Measurements from ENCODE around the gene SLC5A2.
"Not testable (repeated sequence)": the region's sequence is repeated elsewhere in the genome, so short reads cannot be mapped to it uniquely, and the experiment has no call there.

SLC5A2 gene

DNA sequence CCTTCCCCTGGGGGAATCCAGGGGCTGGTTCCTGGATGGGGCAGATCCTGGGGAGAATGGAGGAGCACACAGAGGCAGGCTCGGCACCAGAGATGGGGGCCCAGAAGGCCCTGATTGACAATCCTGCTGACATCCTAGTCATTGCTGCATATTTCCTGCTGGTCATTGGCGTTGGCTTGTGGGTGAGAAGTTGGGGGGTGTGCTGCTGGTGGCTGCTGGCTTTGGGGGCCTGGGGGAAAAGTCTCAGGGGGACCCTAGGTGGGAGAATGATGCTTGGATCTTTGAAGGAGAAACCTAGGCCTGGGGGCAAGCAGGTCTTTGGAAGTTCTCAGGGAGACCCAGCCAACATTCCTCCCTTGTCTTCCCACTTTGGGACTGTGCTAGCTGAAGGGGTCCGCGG is at the start of gene SLC5A2:
Gene SLC5A2, plus strand, starts transcription at position 43 of the 400 bp plus-strand sequence. Its CDS starts 14 bp downstream, at position 57.
- DNase-seq (ENCODE audit: low read depth in 2 of 3, low spot score in 2 of 3) = no peak

DNA sequence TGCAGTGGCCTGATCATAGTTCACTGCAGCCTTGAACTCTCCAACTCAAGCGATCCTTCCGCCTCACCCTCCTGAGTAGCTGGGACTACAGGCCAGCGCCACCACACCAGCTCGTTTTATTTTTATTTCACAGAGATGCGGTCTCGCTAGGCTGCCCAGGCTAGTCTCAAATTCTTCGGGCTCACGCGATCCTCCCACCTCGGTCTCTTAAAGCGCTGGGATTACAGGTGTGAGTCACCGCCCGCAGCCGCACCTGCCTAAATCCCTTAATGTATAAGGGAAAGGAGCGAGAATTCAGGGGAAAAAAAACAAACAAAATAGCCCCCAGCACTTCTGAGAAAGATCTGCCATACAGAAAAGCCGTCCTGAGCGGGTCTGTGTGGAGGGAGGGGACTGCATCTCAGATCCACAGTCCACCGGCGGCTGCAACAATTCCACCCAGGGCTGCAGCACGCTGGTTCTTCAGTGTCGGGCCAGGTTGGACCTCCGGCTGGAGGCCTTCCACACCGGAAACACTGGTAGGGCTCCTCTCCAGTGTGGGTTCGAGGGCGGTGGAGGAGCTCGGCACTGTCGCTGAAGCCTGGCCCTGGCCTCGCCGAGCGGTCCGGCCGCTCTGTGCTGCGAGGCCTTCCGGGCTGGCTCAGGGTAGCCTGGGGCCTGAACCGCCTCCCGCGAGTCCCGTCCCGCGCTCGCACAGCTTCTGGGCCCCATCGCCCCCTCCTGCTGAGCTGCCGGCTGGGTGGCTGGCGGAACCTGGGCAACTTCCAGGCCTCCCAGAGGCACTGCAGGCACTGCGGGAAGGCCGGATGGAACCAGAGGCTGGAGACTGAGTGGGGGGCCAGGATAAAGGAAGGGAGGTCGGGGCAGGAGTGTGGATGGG is 47.3 kb upstream of the SLC5A2 start:
- no peak for DNase-seq (ENCODE audit: low read depth in 2 of 3, low spot score in 2 of 3)

DNA sequence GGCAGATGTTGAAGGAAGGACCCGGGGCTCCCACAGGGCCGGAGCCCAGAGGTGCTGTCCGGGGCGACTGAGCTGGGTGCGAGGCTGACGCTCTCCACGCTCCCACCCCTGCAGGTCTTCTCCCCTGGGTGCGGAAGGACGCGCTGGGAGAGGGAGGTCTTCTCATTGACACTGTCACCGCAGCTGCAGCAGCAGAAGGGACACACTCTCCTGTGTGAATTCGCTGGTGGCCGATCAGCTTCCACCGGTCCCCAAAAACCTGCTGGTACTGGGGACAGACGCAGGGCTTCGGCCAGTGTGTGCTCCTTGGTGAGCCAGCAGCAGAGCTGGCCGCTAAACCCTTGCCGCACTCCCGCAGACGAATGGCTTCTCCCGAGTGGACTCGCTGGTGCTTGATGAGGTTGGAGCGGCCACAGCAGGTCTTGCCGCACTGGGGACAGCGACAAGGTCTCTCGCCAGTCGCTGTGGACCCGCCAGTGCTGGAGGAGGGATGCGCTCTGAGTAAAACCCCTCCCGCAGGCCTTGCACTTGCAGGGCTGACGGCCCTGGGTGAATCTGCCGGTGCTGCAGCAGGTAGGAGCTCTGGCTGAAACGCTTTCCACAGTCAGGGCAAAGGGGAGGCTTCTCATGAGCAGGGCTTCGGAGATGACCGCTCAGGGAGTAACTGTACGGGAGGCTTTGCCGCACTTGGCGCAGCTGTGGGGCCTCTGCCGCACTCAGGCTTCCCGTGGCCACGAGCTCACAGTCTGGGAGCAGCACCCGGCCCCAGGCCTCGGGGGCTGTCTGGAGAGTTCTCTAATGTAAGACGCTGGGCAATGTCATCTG is 46.5 kb upstream of the SLC5A2 start:
- no peak for DNase-seq (ENCODE audit: low read depth in 2 of 3, low spot score in 2 of 3)

DNA sequence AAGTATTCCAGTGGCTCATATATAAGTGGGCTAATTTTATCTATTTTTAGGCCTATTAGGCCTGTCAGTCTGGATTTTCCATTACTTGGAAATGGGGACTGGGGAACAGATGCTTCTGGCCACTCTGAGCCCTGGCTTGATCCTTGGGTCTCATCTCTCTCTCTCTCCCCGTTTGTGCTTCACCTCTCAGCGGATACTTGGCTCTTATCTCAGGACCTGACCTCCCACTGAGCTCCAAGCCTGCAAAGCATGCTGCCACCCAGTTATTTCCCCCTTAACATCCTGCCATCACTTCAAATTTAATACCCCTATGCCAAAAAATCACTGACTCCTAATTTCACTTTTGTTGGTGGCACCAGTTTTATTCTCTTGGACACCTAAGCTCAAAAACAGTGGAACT is 44.5 kb upstream of the SLC5A2 start:
- DNase-seq (ENCODE audit: low read depth in 2 of 3, low spot score in 2 of 3) = no peak

DNA sequence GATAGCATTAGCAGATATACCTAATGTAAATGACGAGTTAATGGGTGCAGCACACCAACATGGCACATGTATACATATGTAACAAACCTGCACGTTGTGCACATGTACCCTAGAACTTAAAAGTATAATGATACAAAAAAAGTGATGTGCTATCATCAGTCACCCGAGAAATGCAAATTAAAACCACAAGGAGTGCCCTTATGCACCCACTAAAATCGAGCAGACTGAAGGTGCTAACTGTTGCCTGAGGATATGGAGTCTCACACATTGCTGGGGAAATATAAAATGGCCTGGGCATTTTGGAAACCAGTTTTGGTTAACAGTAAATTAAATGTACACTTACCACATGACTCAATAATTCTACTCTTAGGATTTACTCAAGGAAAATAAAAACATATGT is 43.9 kb upstream of the SLC5A2 start:
- not testable (repeated sequence) for DNase-seq (ENCODE audit: low read depth in 2 of 3, low spot score in 2 of 3)

DNA sequence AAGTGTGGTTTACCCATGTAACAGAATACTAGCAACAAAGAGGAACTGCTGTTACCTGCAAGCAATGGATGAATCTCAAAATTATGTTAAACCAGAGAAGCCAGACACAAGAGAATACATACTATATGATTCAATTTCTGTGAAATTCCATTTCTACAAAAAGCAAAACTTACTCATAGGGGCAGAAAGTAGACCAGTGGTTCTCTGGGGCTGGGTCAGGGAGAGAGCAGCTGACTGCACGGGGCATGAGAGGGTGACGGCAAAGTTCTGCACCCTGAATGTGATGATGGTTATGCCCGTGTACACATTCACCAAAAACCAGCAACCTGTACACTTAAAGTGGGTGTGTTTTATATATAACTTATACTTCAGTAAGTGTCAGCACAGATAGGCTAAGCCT is 43.4 kb upstream of the SLC5A2 start:
- DNase-seq (ENCODE audit: low read depth in 2 of 3, low spot score in 2 of 3) = no peak

DNA sequence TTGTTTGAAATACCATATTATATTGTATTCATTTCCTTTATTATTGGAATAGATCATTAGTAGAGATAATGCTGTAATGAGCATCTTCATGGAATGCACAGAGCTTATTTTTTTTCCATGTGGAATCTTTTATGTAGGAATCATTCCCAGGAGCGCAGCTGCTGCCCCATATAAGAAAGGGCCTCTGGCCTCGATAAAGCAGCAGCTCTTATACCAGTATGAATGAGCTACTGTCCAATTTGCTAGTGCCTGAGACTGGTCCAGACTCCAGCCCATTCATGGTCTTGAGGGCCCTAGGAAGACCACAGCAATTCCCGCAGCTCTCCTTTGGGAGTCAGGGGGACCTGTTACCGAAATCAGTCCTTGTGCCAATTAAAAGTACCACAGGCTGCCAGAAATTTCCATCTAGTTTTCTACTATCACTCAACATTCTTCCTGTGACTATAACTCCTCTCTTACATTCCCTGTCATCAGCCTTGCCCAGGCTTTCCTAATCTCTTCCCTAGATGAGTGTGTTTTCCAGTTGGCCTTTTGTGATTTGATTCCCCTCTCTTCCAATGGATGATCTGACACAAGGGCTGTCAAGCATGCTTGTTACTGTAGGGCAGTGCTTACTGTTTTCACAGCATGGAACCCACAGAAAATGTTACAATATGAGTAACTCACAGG is 42.3 kb upstream of the SLC5A2 start:
- DNase-seq (ENCODE audit: low read depth in 2 of 3, low spot score in 2 of 3) = no peak

DNA sequence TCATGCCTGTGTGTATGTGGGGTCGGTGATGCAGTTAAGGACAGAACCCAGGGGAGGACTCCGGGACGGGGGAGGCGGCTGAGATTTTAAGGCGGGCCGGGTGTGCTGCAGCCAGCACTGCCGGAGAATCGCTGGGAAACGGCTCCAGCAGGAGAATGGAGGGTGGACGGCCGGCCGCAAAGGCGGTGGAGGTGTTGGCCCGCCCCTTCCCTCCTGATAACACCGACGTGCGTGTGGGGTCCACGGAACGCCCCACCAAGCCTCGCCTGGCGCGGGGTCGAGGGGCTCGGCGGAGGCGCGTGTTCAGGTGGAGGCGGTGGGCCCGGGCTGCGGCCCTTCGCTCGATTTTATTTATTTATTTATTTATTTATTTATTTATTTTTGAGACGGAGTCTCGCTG is 41.0 kb upstream of the SLC5A2 start:
- DNase-seq (ENCODE audit: low read depth in 2 of 3, low spot score in 2 of 3) = no peak

DNA sequence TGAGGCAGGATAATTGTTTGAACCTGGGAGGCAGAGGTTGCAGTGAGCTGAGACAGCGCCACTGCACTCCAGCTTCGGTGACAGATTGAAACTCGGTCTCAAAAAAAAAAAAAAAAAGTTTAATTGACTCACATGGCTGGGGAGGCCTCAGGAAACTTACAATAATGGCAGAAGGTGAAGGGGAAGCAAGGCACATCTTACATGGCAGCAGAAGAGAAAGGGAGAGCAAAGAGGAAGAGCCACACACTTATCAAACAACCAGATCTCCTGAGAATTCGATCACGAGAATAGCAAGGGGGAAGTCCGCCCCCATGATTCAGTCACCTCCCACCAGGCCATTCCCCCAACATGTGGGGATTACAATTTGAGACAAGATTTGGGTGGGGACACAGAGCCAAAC is 37.0 kb upstream of the SLC5A2 start:
- not testable (repeated sequence) for DNase-seq (ENCODE audit: low read depth in 2 of 3, low spot score in 2 of 3)

DNA sequence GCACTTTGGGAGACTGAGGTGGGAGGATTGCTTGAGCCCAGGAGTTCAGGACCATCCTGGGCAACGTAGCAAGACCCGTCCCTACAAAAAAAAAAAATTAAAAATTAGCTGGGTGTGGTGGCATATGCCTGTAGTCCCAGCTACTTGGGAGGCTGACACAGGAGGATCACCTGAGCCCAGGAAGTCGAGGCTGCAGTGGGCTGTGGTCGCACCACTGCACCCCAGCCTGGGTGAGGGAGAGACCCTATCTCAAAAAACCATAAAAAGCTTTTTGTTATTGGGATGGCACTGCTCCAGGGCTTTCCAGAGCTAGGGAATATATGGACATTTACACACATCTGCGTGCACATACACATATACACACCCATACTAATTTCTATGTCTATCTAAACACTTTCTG is 31.7 kb upstream of the SLC5A2 start:
- no peak for DNase-seq (ENCODE audit: low read depth in 2 of 3, low spot score in 2 of 3)

DNA sequence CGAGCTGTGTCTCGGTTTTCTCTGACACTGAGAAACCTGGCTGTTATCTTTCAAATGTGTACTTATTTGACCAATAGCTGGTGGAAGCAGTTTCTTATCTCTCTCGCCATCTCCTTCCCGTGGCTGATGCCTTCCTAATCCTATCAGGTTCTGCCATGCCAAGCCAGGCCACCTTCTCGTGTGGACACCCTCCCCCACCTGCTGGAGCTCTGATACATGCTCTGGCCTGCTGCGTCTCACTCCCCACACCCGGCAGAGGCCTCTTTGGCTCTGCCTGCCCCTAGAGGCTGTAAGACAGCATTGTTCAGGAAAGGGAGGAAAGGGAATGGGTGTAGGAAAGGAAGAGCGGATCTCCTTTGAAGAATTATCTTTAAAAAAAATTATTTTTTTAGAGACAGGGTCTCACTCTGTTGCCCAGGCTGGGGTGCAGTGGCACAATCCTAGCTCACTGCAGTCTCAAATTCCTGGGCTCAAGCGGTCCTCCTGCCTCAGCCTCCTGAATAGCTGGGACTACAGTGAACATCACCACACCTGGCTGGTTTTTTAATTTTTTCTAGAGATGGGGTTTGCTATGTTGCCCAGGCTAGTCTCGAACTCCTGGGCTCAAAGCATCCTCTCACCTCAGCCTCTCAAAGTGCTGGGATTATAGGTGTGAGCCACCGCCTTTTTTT is 31.1 kb upstream of the SLC5A2 start:
- DNase-seq (ENCODE audit: low read depth in 2 of 3, low spot score in 2 of 3) = no peak

DNA sequence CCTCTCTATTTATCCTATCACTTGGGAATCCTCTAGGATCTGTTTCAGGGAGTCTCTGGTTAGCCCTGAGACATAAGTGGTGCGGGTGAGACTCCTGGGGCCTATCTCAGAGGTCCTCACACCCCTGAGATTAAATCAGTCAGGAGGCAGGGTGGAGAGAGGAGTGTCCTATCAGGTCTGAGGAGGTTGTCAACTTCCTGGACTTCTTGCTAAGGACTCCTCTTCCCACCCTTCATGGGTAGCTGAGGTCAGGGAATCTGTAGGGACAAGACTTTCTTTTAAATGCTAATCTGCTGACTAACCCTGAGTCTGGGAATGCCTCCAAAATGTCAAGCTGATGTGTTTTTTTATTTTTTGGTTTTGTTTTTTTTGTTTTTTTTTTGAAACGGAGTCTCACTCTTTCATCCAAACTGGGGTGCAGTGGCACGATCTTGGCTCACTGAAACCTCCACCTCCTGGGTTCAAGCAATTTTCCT is 30.3 kb upstream of the SLC5A2 start:
- no peak for DNase-seq (ENCODE audit: low read depth in 2 of 3, low spot score in 2 of 3)

DNA sequence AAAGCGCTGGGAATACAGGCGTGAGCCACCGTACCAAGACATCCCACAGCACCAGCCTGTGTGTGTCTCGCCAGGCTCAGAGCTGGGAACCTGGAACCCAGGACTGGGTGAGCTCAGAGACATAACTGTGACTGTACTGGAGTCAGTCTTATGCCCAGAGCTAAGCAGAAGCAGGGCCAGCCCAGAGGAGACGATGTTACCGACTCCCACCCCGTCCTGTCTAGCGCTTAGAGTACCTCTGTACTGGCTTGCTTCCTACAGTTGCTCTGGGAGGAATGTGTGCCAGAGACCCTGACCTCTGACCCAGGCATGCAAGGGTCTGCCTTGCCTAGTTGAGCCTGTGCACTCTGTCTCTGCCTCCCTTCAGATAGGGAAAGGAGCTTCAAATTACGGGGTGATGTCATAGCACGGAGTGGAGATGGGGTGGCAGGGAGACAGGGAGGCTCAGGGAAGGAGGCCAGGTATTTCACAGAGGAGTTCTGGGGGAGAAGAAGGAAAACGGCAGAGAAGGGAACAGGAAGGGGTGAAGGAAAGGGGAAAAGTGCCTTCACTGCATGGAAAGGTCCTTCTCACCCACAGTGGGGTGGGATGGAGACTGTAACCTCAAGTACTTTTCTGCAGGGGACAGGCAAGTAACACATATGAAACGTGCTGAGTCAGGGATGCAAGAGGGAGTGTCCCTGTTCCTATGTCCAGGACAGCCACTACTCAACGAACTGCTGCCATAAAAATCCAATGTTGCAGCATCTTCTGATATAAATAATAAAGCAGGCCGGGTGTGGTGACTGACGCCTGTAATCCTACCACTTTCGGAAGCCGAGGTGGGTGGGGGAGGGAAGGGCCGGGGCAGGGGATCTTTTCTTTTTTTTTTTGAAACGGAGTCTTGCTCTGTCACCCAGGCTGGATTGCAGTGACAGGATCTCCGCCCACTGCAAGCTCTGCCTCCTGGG is 29.4 kb upstream of the SLC5A2 start:
- DNase-seq (ENCODE audit: low read depth in 2 of 3, low spot score in 2 of 3) = no peak

DNA sequence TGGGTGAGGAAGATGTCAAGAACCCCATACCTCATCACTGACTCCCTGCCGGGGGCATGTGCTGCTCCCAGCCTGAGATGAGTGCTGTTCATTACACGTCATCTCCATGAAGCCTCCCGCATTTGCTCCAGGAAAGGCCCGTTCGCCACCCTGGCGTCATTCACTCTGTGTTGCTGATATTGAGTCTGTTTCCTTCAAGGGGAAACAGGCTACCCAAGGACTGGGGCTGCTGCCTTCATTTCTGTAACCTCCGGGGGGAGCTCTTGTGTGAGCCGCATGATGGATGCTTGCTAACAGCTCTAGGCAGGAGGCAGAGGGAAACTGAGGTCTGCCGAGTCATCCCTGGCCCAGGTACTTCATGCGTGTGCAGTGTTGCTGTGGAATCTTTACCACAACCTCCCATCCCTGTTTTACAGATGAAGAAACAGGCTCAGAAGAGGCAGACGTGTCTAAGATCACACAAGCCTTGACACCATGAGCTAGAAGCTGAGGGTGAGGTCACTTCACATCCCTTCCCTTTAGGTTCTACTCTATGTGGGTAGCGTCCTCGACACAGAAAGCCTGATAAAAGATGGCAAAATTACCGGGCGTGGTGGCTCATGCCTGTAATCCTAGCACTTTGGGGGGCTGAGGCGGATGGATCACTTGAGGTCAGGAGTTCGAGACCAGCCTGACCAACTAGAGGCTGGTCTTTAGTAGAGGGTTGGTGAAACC is 27.2 kb upstream of the SLC5A2 start:
- no peak for DNase-seq (ENCODE audit: low read depth in 2 of 3, low spot score in 2 of 3)

DNA sequence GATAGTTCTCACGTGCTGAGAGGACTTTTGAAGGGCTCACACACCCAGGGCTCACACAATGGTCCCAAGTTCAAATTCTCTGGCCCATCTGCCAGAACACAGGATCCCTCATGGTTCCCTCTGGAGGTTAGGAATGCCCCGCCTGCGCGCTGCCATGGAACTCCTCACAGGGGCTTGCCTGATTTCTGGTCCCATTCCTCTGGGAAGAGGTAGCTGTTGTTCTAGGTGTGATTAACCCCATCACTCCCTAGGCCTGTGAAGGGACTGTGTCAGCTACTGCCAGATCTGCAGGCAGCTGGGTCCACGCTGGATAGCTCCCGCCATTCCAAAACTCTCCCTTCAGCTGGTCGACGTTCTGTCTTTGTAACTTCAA is 25.9 kb upstream of the SLC5A2 start:
- no peak for DNase-seq (ENCODE audit: low read depth in 2 of 3, low spot score in 2 of 3)

DNA sequence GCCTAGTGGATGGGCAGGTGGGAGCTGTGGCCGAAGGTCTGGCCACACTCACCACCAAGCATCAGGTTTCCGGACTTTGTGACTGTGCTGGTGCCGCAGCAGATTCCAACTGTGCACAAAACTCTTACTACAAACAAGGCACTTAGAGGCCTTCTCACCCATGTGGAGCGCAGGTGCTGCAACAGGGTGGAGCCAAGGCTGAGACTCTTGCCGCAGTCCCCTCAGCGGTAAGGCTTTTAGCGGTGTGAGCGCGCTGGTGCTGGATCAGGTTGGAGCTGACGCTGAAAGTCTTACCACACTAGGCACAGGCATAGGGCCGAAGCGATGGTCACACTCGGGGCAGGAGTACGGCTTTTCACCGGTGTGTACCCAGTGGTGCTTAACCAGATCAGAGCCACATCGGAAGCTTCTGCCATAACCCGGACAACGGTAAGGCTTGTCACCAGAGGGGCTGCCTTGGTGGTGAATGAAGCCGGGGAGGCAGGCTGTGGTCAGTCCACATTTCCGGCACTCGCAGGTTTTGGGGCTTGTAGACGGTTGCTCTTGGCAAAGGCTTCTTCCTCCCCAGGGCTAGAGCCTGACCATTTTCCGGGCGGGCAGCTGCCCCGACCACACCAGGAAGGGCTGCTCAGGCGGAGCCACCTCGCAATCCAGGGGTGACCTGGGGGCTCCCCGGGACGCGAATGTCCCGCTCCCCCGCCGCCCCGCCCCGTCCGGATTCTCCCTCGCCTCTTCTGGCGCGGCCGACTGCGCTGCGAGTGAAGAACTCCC is 24.7 kb upstream of the SLC5A2 start:
- DNase-seq (ENCODE audit: low read depth in 2 of 3, low spot score in 2 of 3) = peak in 2 of 3 experiments; percentile 27 to 32

DNA sequence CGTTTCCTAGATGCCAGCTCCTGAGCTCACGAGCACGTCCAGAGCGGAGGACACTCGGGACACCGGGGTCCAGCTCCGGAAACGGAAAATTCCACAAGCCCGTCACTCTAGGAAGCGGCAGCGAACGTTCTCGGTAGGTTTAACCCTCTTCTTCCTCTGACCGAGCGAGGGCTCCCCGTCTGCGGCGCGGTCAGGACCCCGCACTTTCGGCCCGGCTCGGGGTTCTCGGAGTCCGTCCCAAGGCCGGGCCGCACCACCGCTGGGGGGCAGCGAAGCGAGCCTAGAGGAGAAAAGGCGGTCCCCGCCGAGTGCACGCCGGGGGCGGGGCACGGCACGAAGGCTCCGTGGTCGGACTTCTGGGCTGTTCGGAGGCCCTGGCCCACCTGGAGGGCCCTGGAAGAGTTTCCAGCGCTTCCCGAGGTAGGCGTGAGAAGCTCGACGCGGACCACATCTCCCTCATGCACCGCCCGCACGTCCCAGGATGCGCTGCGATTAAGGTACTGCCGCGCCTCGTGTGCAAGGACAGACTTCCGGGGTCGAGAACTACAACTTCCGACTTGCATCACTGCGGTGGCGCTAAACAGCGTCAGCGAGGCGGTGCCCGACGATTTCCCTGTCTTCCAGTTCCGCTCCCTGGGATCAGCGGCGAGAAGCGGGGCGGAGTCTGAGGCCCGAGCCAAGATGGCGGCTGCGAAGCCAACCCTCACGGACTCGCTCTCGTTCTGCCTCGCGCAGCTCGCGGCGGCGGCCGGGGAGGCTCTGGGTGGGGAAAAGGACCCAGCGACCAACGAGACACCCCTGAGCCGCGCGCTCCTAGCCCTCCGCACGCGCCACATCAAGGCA is 23.9 kb upstream of the SLC5A2 start, which contains the start of gene ARMC5:
Gene ARMC5, plus strand, starts transcription at position 658 of the 843 bp plus-strand sequence. Its CDS starts 24 bp downstream, at position 682.
- DNase-seq (ENCODE audit: low read depth in 2 of 3, low spot score in 2 of 3) = peak; percentile 86 to 89 (median 89)

Data from activated CD8-positive, alpha-beta memory T cell treated with anti-CD3 and anti-CD28 coated beads for 48 hours (primary cell).